Measurements from ENCODE around the gene RALGPS1.

DNA sequence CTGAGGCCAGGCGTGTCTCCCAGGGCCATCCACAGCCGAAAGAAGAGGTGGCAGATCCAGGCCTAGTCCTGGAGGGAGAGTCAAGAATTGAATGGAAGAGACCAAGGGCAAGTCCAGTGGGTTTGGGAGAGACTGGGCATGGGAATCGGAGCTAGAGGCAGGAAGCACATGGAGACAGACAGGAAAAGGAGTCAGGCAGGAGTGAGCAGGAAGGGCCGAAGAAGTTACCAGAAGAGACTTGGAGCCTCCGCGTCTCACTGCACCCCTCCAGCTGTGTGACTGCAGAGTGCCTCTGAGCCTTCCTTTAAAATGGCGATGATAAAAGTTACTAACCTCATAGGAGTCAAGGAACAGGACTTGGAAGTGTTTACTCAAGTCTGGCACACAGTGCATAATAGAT, 272.2 kb downstream of the RALGPS1 start:
- TF ChIP-seq, protein P1, sequence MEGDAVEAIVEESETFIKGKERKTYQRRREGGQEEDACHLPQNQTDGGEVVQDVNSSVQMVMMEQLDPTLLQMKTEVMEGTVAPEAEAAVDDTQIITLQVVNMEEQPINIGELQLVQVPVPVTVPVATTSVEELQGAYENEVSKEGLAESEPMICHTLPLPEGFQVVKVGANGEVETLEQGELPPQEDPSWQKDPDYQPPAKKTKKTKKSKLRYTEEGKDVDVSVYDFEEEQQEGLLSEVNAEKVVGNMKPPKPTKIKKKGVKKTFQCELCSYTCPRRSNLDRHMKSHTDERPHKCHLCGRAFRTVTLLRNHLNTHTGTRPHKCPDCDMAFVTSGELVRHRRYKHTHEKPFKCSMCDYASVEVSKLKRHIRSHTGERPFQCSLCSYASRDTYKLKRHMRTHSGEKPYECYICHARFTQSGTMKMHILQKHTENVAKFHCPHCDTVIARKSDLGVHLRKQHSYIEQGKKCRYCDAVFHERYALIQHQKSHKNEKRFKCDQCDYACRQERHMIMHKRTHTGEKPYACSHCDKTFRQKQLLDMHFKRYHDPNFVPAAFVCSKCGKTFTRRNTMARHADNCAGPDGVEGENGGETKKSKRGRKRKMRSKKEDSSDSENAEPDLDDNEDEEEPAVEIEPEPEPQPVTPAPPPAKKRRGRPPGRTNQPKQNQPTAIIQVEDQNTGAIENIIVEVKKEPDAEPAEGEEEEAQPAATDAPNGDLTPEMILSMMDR (IDR thresholded peaks at IDR 0.05): no peak
- TF ChIP-seq POLR2A (IDR thresholded peaks at IDR 0.05) (no peak), POLR2AphosphoS5 (IDR thresholded peaks at IDR 0.05) (no peak), EP300 (IDR thresholded peaks at IDR 0.05) (no peak)
